Vagina (tissue), 2 donors: ENCODE results near the gene FAM216B. TPM values are rescaled to one million over a fixed set of nuclear protein-coding genes. Genes with fewer than 3 reads are reported as not detected.

Experiments used
- DNase-seq, 2 donors: peaks; one replicate each; pipeline ENCODE4 v3.0.0-alpha.2; 2017; ENCODE audit errors: extremely low spot score in 2 of 2
- H3K27ac ChIP-seq: fragments of 200-600 bp; sonication (generic); one replicate; pipeline ENCODE4 v1.5.1; 2019
- H3K27me3 ChIP-seq: fragments of 200-600 bp; sonication (generic); one replicate; pipeline ENCODE4 v1.5.1; 2019
- H3K36me3 ChIP-seq, 2 donors: fragments of 200-600 bp; sonication (generic); one replicate each; pipeline ENCODE4 v1.5.1; 2017 to 2019
- H3K4me1 ChIP-seq: fragments of 200-600 bp; sonication (generic); one replicate; pipeline ENCODE4 v1.5.1; 2019
- H3K4me3 ChIP-seq, 2 donors: fragments of 200-600 bp; sonication (generic); 1 replicate in 1 of 2; 2 replicates in 1 of 2; pipeline ENCODE4 v1.5.1; 2016 to 2019
- H3K9me3 ChIP-seq: fragments of 200-600 bp; sonication (generic); one replicate; pipeline ENCODE4 v1.5.1; 2019
- POLR2A ChIP-seq, 2 donors: fragments of 450-650 bp; IDR thresholded peaks; one replicate each; pipeline ENCODE4 v1.6.1; 2017; ENCODE audit warnings: antibody characterized with exemption in 2 of 2, mild to moderate bottlenecking in 2 of 2, moderate library complexity in 2 of 2
- POLR2AphosphoS5 ChIP-seq, 2 donors: sonication (generic); formaldehyde crosslinking; IDR thresholded peaks; one replicate each; pipeline ENCODE4 v1.9.0; 2017; ENCODE audit warnings: antibody characterized with exemption in 2 of 2, mild to moderate bottlenecking in 2 of 2, low read depth in 1 of 2; ENCODE audit not compliant: insufficient read depth in 1 of 2
- intact Hi-C: fragments of 100-400 bp; cut with DNase I; formaldehyde crosslinking; loops from one replicate; pipeline ENCODE4 v1.15.1; 2023
- total RNA-seq: library from RNA; depleted of rRNA; stranded (reverse); fragments of >200 nt; gene quantifications from one replicate; pipeline ENCODE4 v1.2.3, GENCODE V29; 2016
- TF ChIP-seq, protein P1 (sequence below), 3 experiments: fragments of 450-650 bp in 2 of 3; fragments of 200-600 bp in 1 of 3; sonication (generic) in 1 of 3; IDR thresholded peaks; one replicate each; pipeline ENCODE4 v1.5.1; 2017 to 2019; ENCODE audit warnings: antibody characterized with exemption in 3 of 3, mild to moderate bottlenecking in 2 of 3, moderate library complexity in 2 of 3

The FAM216B gene
- total RNA-seq, 1 donor from 2014 or later, result not detected

- no peaks in the 10 kb centered on the region for H3K36me3 ChIP-seq
- no peak overlapping the region for H3K27ac ChIP-seq
- intact Hi-C loops, result no loop called here
- no peak for DNase-seq
- no peak overlapping the region for H3K4me3 ChIP-seq
- H3K27me3 ChIP-seq, result no peaks in the 10 kb centered on the region
- no peaks in the 10 kb centered on the region for H3K4me1 ChIP-seq
- TF ChIP-seq POLR2AphosphoS5 (IDR thresholded peaks at IDR 0.05; ENCODE audit: insufficient read depth in 1 of 2, low read depth in 1 of 2) (no peak), POLR2A (IDR thresholded peaks at IDR 0.05) (no peak)
- TF ChIP-seq, protein P1, sequence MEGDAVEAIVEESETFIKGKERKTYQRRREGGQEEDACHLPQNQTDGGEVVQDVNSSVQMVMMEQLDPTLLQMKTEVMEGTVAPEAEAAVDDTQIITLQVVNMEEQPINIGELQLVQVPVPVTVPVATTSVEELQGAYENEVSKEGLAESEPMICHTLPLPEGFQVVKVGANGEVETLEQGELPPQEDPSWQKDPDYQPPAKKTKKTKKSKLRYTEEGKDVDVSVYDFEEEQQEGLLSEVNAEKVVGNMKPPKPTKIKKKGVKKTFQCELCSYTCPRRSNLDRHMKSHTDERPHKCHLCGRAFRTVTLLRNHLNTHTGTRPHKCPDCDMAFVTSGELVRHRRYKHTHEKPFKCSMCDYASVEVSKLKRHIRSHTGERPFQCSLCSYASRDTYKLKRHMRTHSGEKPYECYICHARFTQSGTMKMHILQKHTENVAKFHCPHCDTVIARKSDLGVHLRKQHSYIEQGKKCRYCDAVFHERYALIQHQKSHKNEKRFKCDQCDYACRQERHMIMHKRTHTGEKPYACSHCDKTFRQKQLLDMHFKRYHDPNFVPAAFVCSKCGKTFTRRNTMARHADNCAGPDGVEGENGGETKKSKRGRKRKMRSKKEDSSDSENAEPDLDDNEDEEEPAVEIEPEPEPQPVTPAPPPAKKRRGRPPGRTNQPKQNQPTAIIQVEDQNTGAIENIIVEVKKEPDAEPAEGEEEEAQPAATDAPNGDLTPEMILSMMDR (IDR thresholded peaks at IDR 0.05), result no peak
- H3K9me3 ChIP-seq, result no peaks in the 10 kb centered on the region
Measured at GRCh38 chr13:42820451-42820850, 39.1 kb downstream of the FAM216B start.

DNA sequence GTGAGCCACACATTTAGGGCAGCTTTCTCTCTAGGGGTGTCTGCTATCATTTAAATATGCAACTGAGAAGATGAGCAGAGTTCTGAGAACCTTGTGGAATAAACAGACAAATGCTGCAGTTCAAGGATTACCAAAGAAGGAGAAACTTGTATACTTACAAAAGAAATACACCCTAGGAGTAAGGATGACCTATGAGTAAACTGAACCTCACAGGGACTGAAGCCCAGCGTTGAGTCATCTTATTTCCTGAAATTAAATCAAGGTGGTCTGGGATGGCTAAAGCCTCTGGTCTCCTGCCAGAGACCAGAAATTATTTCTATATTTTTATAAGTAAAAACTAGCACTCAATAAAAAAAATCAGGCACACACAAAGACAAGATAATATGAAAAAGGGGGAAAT is 40.1 kb downstream of the FAM216B start:
- intact Hi-C loops, result no loop called here
- TF ChIP-seq, protein P1 (IDR thresholded peaks at IDR 0.05), result no peak
- TF ChIP-seq POLR2AphosphoS5 (IDR thresholded peaks at IDR 0.05; ENCODE audit: insufficient read depth in 1 of 2, low read depth in 1 of 2), result no peak
- TF ChIP-seq POLR2A (IDR thresholded peaks at IDR 0.05), result no peak
- no peaks in the 10 kb centered on the region for H3K9me3 ChIP-seq
- no peaks in the 10 kb centered on the region for H3K27me3 ChIP-seq
- no peaks in the 10 kb centered on the region for H3K36me3 ChIP-seq
- H3K4me3 ChIP-seq, result no peak overlapping the region
- DNase-seq, result no peak
- no peak overlapping the region for H3K27ac ChIP-seq
- no peaks in the 10 kb centered on the region for H3K4me1 ChIP-seq

- Histone ChIP-seq H3K36me3 (no peaks in the 10 kb centered on the region), H3K27ac (no peak overlapping the region), H3K27me3 (no peaks in the 10 kb centered on the region), H3K4me1 (peaks cover 6% of the 10 kb centered on the region), H3K9me3 (no peaks in the 10 kb centered on the region), H3K4me3 (no peak overlapping the region)
- no peak for DNase-seq
- intact Hi-C loops, result no loop called here
- no peak for TF ChIP-seq POLR2A (IDR thresholded peaks at IDR 0.05)
Measured at GRCh38 chr13:42832341-42833096, 51.1 kb downstream of the FAM216B start.

DNA sequence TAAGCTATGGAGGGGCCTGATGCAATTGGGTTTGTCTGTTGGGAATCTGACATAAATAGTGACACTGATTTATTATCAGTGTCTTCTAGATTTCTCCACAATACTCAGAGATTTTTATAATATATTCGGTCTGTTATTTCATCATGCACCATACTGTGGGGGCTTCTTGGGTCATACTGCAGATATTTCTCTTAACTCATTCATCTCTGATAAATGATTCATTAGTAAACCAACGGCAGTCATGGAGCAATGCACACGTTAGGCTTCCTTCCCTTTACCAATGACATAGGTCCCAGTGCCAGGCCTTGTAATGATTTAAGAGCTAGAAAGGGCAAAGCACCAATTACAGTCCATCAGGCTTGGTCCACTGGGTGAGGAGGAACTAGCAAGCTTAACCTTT is 53.6 kb downstream of the FAM216B start:
- Histone ChIP-seq H3K9me3 (no peaks in the 10 kb centered on the region), H3K27me3 (no peaks in the 10 kb centered on the region), H3K4me1 (peaks cover 6% of the 10 kb centered on the region), H3K27ac (no peak overlapping the region), H3K36me3 (no peaks in the 10 kb centered on the region), H3K4me3 (no peak overlapping the region)
- no peak for DNase-seq
- TF ChIP-seq POLR2AphosphoS5 (IDR thresholded peaks at IDR 0.05; ENCODE audit: insufficient read depth in 1 of 2, low read depth in 1 of 2) (no peak), POLR2A (IDR thresholded peaks at IDR 0.05) (no peak)
- TF ChIP-seq, protein P1 (IDR thresholded peaks at IDR 0.05), result no peak
- intact Hi-C loops, result no loop called here

DNA sequence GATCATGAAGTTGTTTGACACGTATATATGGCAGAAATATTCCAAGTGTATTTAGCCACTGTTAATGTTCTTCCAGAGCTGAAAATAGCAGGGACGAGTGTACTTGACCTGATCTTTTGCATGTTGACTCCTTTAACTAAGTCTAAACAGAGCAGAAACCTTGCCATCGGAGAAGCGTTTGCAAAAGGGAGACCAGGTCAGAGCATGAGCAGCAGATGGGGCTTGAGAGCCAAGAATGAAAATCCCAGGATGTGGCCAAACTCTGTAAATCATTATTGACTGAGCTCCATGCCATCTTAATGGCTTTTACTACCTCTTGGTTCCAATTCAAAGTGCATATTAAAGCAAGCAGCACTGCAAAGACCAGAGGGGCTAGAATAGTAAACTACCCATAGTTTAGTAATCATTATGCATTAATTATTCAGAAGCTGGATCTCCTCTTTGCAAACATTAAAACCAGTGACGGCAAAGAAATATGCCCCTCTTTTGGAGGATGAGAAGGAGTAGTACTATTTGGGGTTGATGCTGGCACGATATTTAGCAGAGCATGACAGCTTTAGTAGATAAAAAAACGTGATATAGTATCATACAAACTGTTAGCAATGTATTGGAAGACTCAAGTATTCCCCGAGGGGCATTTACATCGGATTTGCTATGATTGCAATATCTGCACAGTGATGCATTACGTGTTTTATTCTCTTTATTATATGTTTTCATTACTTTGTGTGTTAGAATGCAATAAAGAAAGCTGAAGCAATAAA is 55.7 kb downstream of the FAM216B start:
- no peaks in the 10 kb centered on the region for H3K27me3 ChIP-seq
- H3K4me3 ChIP-seq, result no peak overlapping the region
- intact Hi-C loops, result no loop called here
- no peaks in the 10 kb centered on the region for H3K36me3 ChIP-seq
- peaks cover 6% of the 10 kb centered on the region for H3K4me1 ChIP-seq
- TF ChIP-seq POLR2AphosphoS5 (IDR thresholded peaks at IDR 0.05; ENCODE audit: insufficient read depth in 1 of 2, low read depth in 1 of 2), result no peak
- TF ChIP-seq POLR2A (IDR thresholded peaks at IDR 0.05), result no peak
- TF ChIP-seq, protein P1 (IDR thresholded peaks at IDR 0.05), result no peak
- no peak overlapping the region for H3K27ac ChIP-seq
- H3K9me3 ChIP-seq, result no peaks in the 10 kb centered on the region
- no peak for DNase-seq

Other genes with a start within 250 kb of the FAM216B start
- gene TNFSF11, start 207.4 kb upstream of the FAM216B start, total RNA-seq, result not detected
- gene EPSTI1, start 210.7 kb downstream of the FAM216B start, total RNA-seq, result 4.9 TPM
- gene DNAJC15, start 242.0 kb downstream of the FAM216B start, total RNA-seq, result 4.7 TPM